Heart left ventricle (tissue), 16 donors: ENCODE data around the gene IGLON5. TPM values are rescaled to one million over a fixed set of nuclear protein-coding genes. Genes with fewer than 3 reads are reported as not detected.
A peak's percentile ranks its signal among the peaks of the same experiment; 100 is the strongest.

Experiments used
- ATAC-seq, 4 donors: fragments of 200-7000 bp; cut with Tn5 transposase; one replicate each; pipeline ENCODE4 v1.9.1; 2020 to 2022; ENCODE audit warnings: moderate library complexity in 4 of 4, mild to moderate bottlenecking in 3 of 4, moderate number of reproducible peaks in 1 of 4
- DNase-seq, 5 donors: peaks; one replicate each; pipeline ENCODE4 v3.0.0-alpha.2; 2020
- H3K27ac ChIP-seq, 12 donors: fragments of 200-600 bp; sonication (generic) in 4 of 12; one replicate each; pipeline versions ENCODE4 v1.5.0 to v1.8.0; 2016 to 2022; ENCODE audit warnings: mild to moderate bottlenecking in 2 of 12
- H3K27me3 ChIP-seq, 9 donors: fragments of 200-600 bp; sonication (generic) in 2 of 9; one replicate each; pipeline versions ENCODE4 v1.5.1 to v1.8.0; 2016 to 2022; ENCODE audit warnings: mild to moderate bottlenecking in 3 of 9
- H3K36me3 ChIP-seq, 9 donors: fragments of 200-600 bp; sonication (generic) in 2 of 9; one replicate each; pipeline versions ENCODE4 v1.5.0 to v1.8.0; 2018 to 2022; ENCODE audit warnings: mild to moderate bottlenecking in 2 of 9
- H3K4me1 ChIP-seq, 12 donors: fragments of 200-600 bp; sonication (generic) in 4 of 12; one replicate each; pipeline versions ENCODE4 v1.5.0 to v1.8.0; 2016 to 2022; ENCODE audit warnings: mild to moderate bottlenecking in 3 of 12
- H3K4me3 ChIP-seq, 12 donors: fragments of 200-600 bp; sonication (generic) in 4 of 12; one replicate each; pipeline versions ENCODE4 v1.5.0 to v1.8.0; 2017 to 2022; ENCODE audit warnings: mild to moderate bottlenecking in 9 of 12, moderate library complexity in 4 of 12
- H3K9me3 ChIP-seq, 12 donors: fragments of 200-600 bp; sonication (generic) in 4 of 12; one replicate each; pipeline versions ENCODE4 v1.5.0 to v1.8.0; 2016 to 2022; ENCODE audit warnings: mild to moderate bottlenecking in 1 of 12
- POLR2A ChIP-seq, 2 donors: fragments of 450-650 bp; IDR thresholded peaks; one replicate each; pipeline ENCODE4 v1.6.1; 2017; ENCODE audit warnings: antibody characterized with exemption in 2 of 2, mild to moderate bottlenecking in 2 of 2, moderate library complexity in 2 of 2
- WGBS, 4 donors: extraction: QIAGEN DNeasy Blood & Tissue Kit in 2 of 4; methylation state at CpG; one replicate each; pipeline versions ENCODE4 v1.1.5 to v1.1.7; 2013 to 2018; 5-methylcytosine and 5-hydroxymethylcytosine counted together
- intact Hi-C, 10 donors: fragments of 100-400 bp; cut with DNase I; formaldehyde crosslinking; loops; one replicate each; pipeline versions ENCODE4 v1.11.1 to v1.14.2; 2022
- polyA plus RNA-seq, 2 donors: library from polyadenylated mRNA; stranded (reverse); fragments of 200-250 nt; gene quantifications; one replicate each; pipeline ENCODE4 v1.2.3, GENCODE V29; 2013
- total RNA-seq, 9 donors: library from RNA; depleted of rRNA in 2 of 9; stranded (reverse); fragments of >200 nt in 2 of 9; fragmentation: NEBNext Ultra II Directional in 3 of 9; extraction: Animal tissue kit (Norgen Biotek cat#: 25700) in 3 of 9; gene quantifications; one replicate each; pipeline versions ENCODE4 v1.1.0 to v1.2.4, GENCODE V29; 2016 to 2023
- TF ChIP-seq, protein P1 (sequence below), 12 donors: fragments of 200-600 bp; sonication (generic) in 4 of 12; IDR thresholded peaks; one replicate each; pipeline versions ENCODE4 v1.5.0 to v1.8.0; 2018 to 2022; ENCODE audit warnings: antibody characterized with exemption in 12 of 12, mild to moderate bottlenecking in 5 of 12
- donor health status: ischemic (EF 13 %, LVEDD 7.1; RV severe dilation, severe dysfunction).
- donor health status: healthy with polysubstance abuse.
- donor health status: DM: no; HTN: yes; CAD: no.
- donor health status: DM: no; HTN: no; CAD: no.
- donor health status: ischemic (EF 25% LVEDD 6.9; RV normal size, moderate dysfunction).
- donor health status: ischemic (EF 25% LVEDD 5.7; RV mildly dilated, moderate dysfunction).
- donor health status: healthy.
- donor health status: DM: yes; HTN: yes; CAD: no.
- donor health status: ischemic (EF 35%, LVEDD 5.7; RV mildly dilated, moderate dysfunction).
- donor health status: nonischemic (EF 11% LVEDD 7.7; RV severe dilation, severe dysfunction).
- donor health status: DM: yes; HTN: yes; CAD: no.
- donor health status: PGD.
- donor health status: ischemic (EF 29% LVEDD 5.4; RV normal size, mild dysfunction).
- donor health status: nonischemic (EF 23%, LVEDD 6.1; RV moderate dilation, normal function).

The IGLON5 gene
- total and polyA plus RNA-seq, 11 donors: 0.09 to 0.10 TPM; not detected in 9

DNA sequence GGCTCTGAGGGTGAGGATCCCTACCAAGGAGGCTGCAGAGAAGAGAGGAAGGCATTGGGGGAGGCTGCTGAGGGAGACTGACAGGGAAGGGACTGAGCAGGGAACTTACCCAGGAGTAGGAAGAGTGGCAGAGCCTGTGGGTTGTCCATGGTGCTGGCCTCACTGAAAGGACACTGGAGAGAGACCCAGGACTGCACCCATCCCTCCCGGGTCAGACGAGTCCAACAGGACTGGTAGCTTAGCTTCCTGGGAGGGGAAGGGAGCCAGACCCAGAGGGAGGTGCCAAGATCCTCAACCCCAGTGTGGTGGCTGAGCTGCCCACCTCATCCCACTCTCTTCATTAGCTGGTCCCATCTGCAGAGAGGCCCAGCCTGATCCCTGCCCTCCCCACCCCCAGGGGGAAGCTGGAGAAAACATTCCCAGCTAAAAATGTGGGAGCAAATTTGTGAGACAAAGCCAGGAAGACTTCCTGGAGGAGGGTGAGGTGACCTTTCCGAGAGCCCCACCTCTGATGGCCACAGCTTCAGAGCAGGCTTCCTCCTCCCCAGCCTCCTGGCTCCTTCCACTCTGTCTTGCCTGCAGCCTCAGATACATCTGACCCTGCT lies 30.6 kb downstream of the IGLON5 start, which contains the start of gene VSIG10L:
VSIG10L (minus strand) TSS at position 164 of the 605 bp plus-strand sequence; CDS start at position 149, 15 bp downstream.
- intact Hi-C loops: loop anchor here in 4 of 10 donors (2.0 to 10.0 kb wide), 2 partner anchors 23 to 53 kb away; partner anchors contain the start of gene C19orf84 (in 2 of the 4)
- Histone ChIP-seq H3K27ac (peak within 1 kb of the TSS in 1 of 12 donors; percentile 88), H3K4me3 (no peak within 1 kb of the TSS), H3K27me3 (no peaks in the 10 kb centered on the region), H3K36me3 (peaks cover 0 to 27% (median 20%) of the 10 kb centered on the region in 9 donors), H3K9me3 (no peaks in the 10 kb centered on the region), H3K4me1 (peaks cover 0 to 22% (median 12%) of the 10 kb centered on the region in 12 donors)
- TF ChIP-seq, protein P1, sequence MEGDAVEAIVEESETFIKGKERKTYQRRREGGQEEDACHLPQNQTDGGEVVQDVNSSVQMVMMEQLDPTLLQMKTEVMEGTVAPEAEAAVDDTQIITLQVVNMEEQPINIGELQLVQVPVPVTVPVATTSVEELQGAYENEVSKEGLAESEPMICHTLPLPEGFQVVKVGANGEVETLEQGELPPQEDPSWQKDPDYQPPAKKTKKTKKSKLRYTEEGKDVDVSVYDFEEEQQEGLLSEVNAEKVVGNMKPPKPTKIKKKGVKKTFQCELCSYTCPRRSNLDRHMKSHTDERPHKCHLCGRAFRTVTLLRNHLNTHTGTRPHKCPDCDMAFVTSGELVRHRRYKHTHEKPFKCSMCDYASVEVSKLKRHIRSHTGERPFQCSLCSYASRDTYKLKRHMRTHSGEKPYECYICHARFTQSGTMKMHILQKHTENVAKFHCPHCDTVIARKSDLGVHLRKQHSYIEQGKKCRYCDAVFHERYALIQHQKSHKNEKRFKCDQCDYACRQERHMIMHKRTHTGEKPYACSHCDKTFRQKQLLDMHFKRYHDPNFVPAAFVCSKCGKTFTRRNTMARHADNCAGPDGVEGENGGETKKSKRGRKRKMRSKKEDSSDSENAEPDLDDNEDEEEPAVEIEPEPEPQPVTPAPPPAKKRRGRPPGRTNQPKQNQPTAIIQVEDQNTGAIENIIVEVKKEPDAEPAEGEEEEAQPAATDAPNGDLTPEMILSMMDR (IDR thresholded peaks at IDR 0.05): no peak
- TF ChIP-seq POLR2A (IDR thresholded peaks at IDR 0.05): no peak
- ATAC-seq (no peak), DNase-seq (no peak)
- 35 to 46% (median 43%) methylated on average over 3 of the region's 3 CpGs for WGBS, 4 donors

DNA sequence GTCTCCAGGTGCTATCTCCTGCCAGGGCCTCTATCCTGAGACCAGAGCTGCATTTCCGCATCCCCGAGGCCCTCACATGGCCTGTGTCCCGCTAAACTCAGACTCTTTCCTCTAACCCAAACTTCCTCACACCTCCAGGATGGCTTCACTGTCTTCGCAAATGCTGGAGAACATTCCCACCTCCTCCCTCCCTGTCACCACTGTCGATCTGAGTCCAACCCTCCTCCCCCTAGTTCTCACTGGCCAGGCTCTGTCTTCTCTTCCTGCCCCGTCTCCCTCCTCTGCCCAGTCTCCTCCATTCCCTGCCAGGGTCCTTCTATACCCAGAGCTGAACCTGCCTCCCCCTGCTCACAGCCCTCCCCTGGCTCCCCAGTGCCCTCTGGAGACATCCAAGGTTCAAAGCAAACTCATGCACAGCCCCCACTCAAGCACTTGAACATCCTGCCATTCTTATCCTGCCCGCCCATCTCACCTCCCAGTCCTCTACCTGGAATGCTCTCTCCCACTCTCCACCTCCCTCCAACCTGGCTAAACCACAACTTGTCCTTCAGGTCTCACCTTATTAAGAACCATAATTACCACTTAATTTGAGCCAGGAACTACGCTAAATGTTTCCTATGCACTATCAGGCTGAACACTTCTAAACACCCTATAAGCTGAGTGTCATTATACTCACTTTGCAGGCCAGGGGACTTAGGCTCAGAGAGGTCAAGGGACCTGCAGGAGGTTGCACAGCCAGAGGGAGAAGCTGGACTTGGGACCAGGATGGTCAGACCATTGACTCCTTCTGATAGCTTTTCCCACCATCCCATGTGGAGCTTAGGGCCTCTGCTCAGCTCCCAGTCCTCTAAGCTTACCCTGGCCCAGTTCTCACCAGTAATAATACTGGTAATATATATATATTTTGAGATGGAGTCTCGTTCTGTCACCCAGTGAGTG lies 31.5 kb downstream of the IGLON5 start:
- Histone ChIP-seq H3K27ac (no peak overlapping the region), H3K27me3 (no peaks in the 10 kb centered on the region), H3K4me3 (no peak overlapping the region), H3K4me1 (peaks cover 0 to 22% (median 12%) of the 10 kb centered on the region in 12 donors), H3K9me3 (no peaks in the 10 kb centered on the region), H3K36me3 (peaks cover 0 to 36% (median 28%) of the 10 kb centered on the region in 9 donors)
- ATAC-seq: no peak
- intact Hi-C loops: loop anchor here in 2 of 10 donors (10.0 kb wide), 1 partner anchor 52 kb away; the partner anchor contains the start of gene C19orf84 (in 2 of the 2)
- no peak for DNase-seq
- 45 to 47% (median 46%) methylated on average over 9 of the region's 9 CpGs for WGBS, 4 donors
- TF ChIP-seq, protein P1 (IDR thresholded peaks at IDR 0.05): no peak
- TF ChIP-seq POLR2A (IDR thresholded peaks at IDR 0.05): no peak

DNA sequence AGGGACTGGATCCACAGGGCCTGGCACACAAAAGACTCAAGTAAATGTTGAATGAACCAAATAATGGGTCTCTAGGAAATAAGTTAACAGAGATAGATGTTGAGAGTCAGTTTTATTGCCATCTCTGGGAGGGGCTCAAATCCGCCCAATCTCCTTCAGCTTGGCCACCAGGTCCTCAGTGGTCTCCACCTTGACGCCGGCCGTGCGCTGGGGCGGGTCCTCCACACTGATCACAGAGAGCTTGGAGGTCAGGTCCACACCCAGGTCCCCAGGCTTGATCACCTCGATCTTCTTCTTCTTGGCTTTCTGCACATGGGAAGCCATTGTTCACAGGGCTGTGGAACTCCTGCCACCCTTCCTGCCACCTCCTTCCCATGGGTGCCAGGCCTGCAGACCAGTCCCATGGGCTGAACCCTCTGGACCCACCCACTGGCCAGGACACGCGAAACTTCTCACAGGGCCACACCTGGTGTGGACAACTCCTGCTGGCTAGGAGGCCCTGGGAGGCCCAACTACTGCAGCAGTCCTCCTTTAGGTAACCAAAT lies 33.7 kb downstream of the IGLON5 start:
- Histone ChIP-seq H3K4me3 (no peak overlapping the region), H3K9me3 (no peaks in the 10 kb centered on the region), H3K27me3 (no peaks in the 10 kb centered on the region), H3K27ac (no peak overlapping the region), H3K36me3 (peaks cover 0 to 57% (median 47%) of the 10 kb centered on the region in 9 donors), H3K4me1 (peaks cover 0 to 6% (median 4%) of the 10 kb centered on the region in 12 donors)
- intact Hi-C loops: loop anchor here in 2 of 10 donors (10.0 kb wide), 1 partner anchor 50 kb away; the partner anchor contains the start of gene C19orf84 (in 2 of the 2)
- ATAC-seq: no peak
- TF ChIP-seq POLR2A (IDR thresholded peaks at IDR 0.05): no peak
- TF ChIP-seq, protein P1 (IDR thresholded peaks at IDR 0.05): no peak
- no peak for DNase-seq
- 93 to 99% (median 97%) methylated on average over 9 of the region's 9 CpGs for WGBS, 4 donors
